ENCODE data around the gene DNAJC17. TPM values are rescaled to one million over a fixed set of nuclear protein-coding genes. Genes with fewer than 3 reads are reported as not detected.

DNAJC17 gene
- total and polyA plus RNA-seq, 2 of the 13 experiments (the other 11 are each of a cell fraction or from before 2014, with no cell fraction given), result 22.2 to 26.5 TPM

DNA sequence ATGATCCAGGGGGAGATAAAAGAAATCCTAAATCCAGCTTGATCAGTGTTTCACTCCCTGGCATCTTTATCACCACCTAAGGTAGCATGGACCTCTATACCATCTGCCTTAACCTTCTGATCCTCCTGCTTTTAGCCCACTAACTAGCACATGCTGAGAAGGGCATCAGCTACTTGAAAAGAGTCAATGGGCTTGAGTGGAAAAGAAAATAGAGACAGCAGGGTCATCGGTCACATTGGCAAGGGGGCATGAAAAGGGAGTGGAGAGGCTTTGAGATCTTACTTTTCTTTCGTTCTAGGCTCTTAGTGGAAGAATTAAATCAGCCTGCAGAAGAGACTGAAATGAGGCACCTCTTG lies 623 bp downstream of the DNAJC17 start:
- no peak for ATAC-seq
- POLR2A ChIA-PET, result interaction anchor here (0.6 to 1.9 kb wide), 12 partner anchors 13 to 237 kb away, joined by 3 to 10 read pairs (median 4); partner anchors contain the start of genes DLL4, GCHFR, PPP1R14D and RHOV
- no peak for DNase-seq (ENCODE audit: low spot score)
- peak overlapping the region; percentile 82 for H3K9ac ChIP-seq (ENCODE audit: insufficient read depth, low read depth, low read length)
- WGBS (ENCODE audit: low lambda C conversion rate), result 0% methylated on average over 2 of the region's 2 CpGs
- H3K4me1 ChIP-seq (ENCODE audit: insufficient read depth, low read length), result peaks cover 39% of the 10 kb centered on the region
- H3K27me3 ChIP-seq (ENCODE audit: control insufficient read depth in 1 of 2, insufficient read depth in 2 of 2, low read length in 2 of 2), result no peaks in the 10 kb centered on the region; a peak in 1 of 5 replicates
- no peaks in the 10 kb centered on the region for H3K9me3 ChIP-seq (ENCODE audit: low read length)
- H3K4me3 ChIP-seq (replicated peaks in 1 of 3; ENCODE audit: insufficient read depth in 1 of 3, low read depth in 2 of 3, low read length in 3 of 3), result peak overlapping the region; percentile 74 to 95 (median 79)
- BruUV-seq (replicated peaks), result no TSS peak
- CTCF ChIA-PET (ENCODE audit: low intra/inter-chr PET ratio, low total read pairs), result no interaction called here
- no peaks in the 10 kb centered on the region for H4K20me1 ChIP-seq (ENCODE audit: insufficient read depth, low read length)
- peak overlapping the region; percentile 99 for H3K4me2 ChIP-seq (ENCODE audit: low read depth, low read length)
- TF ChIP-seq GATA4 (IDR thresholded peaks at IDR 0.05; ENCODE audit: borderline replicate concordance, low read depth), result no peak
- 0 out of 2 replicates have a peak, but pooled peaks have one; percentile 2 for TF ChIP-seq FOXC1 (CRISPR knock-in tag; IDR thresholded peaks at IDR 0.05; ENCODE audit: borderline replicate concordance)
- no peak for TF ChIP-seq CBFB (CRISPR knock-in tag; IDR thresholded peaks at IDR 0.05)
- TF ChIP-seq, protein P1, sequence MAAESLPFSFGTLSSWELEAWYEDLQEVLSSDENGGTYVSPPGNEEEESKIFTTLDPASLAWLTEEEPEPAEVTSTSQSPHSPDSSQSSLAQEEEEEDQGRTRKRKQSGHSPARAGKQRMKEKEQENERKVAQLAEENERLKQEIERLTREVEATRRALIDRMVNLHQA (CRISPR knock-in tag; IDR thresholded peaks at IDR 0.05), result no peak
- TF ChIP-seq, protein P2, sequence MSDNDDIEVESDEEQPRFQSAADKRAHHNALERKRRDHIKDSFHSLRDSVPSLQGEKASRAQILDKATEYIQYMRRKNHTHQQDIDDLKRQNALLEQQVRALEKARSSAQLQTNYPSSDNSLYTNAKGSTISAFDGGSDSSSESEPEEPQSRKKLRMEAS (IDR thresholded peaks at IDR 0.05), result peak; percentile 7; the same call in 1 of the 2 replicates
- 0 out of 2 replicates have a peak, but pooled peaks have one; percentile 19 for TF ChIP-seq ZNF766 (CRISPR knock-in tag; IDR thresholded peaks at IDR 0.05; ENCODE audit: borderline replicate concordance)
- TF ChIP-seq ZNF879 (CRISPR knock-in tag; IDR thresholded peaks at IDR 0.05), result no peak
- TF ChIP-seq RBM22 (optimal IDR thresholded peaks at IDR 0.05; ENCODE audit: low read length), result no peak
- TF ChIP-seq, protein P3, sequence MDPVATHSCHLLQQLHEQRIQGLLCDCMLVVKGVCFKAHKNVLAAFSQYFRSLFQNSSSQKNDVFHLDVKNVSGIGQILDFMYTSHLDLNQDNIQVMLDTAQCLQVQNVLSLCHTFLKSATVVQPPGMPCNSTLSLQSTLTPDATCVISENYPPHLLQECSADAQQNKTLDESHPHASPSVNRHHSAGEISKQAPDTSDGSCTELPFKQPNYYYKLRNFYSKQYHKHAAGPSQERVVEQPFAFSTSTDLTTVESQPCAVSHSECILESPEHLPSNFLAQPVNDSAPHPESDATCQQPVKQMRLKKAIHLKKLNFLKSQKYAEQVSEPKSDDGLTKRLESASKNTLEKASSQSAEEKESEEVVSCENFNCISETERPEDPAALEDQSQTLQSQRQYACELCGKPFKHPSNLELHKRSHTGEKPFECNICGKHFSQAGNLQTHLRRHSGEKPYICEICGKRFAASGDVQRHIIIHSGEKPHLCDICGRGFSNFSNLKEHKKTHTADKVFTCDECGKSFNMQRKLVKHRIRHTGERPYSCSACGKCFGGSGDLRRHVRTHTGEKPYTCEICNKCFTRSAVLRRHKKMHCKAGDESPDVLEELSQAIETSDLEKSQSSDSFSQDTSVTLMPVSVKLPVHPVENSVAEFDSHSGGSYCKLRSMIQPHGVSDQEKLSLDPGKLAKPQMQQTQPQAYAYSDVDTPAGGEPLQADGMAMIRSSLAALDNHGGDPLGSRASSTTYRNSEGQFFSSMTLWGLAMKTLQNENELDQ (CRISPR knock-in tag; IDR thresholded peaks at IDR 0.05; ENCODE audit: borderline replicate concordance), result no peak
- no peak for TF ChIP-seq PRPF4 (IDR thresholded peaks at IDR 0.05; ENCODE audit: low read depth, low read length, poor library complexity, severe bottlenecking)
- no peak for TF ChIP-seq DR1 (CRISPR knock-in tag; IDR thresholded peaks at IDR 0.05)
- TF ChIP-seq, protein P4, sequence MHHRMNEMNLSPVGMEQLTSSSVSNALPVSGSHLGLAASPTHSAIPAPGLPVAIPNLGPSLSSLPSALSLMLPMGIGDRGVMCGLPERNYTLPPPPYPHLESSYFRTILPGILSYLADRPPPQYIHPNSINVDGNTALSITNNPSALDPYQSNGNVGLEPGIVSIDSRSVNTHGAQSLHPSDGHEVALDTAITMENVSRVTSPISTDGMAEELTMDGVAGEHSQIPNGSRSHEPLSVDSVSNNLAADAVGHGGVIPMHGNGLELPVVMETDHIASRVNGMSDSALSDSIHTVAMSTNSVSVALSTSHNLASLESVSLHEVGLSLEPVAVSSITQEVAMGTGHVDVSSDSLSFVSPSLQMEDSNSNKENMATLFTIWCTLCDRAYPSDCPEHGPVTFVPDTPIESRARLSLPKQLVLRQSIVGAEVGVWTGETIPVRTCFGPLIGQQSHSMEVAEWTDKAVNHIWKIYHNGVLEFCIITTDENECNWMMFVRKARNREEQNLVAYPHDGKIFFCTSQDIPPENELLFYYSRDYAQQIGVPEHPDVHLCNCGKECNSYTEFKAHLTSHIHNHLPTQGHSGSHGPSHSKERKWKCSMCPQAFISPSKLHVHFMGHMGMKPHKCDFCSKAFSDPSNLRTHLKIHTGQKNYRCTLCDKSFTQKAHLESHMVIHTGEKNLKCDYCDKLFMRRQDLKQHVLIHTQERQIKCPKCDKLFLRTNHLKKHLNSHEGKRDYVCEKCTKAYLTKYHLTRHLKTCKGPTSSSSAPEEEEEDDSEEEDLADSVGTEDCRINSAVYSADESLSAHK (CRISPR knock-in tag; IDR thresholded peaks at IDR 0.05; ENCODE audit: borderline replicate concordance), result no peak
- 0 out of 2 replicates have a peak, but pooled peaks have one; percentile 23 for TF ChIP-seq SP140L (CRISPR knock-in tag; IDR thresholded peaks at IDR 0.05; ENCODE audit: borderline replicate concordance)
- TF ChIP-seq NAIF1 (CRISPR knock-in tag; IDR thresholded peaks at IDR 0.05; ENCODE audit: borderline replicate concordance), result 0 out of 2 replicates have a peak, but pooled peaks have one; percentile 15
- 0 out of 2 replicates have a peak, but pooled peaks have one; percentile 9 for TF ChIP-seq MIXL1 (CRISPR knock-in tag; IDR thresholded peaks at IDR 0.05)
- TF ChIP-seq KLF16 (CRISPR knock-in tag; IDR thresholded peaks at IDR 0.05), result peak in 1 of 2 experiments; percentile 12; a peak in 1 of 4 replicates
- FAIRE-seq, result no peak
- peaks cover 21% of the 10 kb centered on the region for H3K79me2 ChIP-seq (ENCODE audit: insufficient read depth, low read length)
- H2AFZ ChIP-seq (ENCODE audit: low read length), result no peak overlapping the region
- in situ Hi-C loops (cut with HindIII; ENCODE audit: extremely low pct_ligation_motif_present, low pct_unique_long_range_greater_than_20kb) (no loop called here), intact Hi-C loops (cut with micrococcal nuclease; ENCODE audit: unreplicated experiment) (no loop called here)
- peaks cover 1 to 19% of the 10 kb centered on the region in 2 experiments; a peak in 3 of 5 replicates for H3K36me3 ChIP-seq (replicated peaks in 1 of 2; ENCODE audit: control insufficient read depth in 1 of 2, insufficient read depth in 2 of 2, low read length in 2 of 2)
- H3K27ac ChIP-seq (ENCODE audit: extremely low read length, insufficient read depth, low read length), result peak overlapping the region; percentile 76

Data from HepG2 (cell line).